ENCODE results near the gene SYNGAP1. TPM values are rescaled to one million over a fixed set of nuclear protein-coding genes. Genes with fewer than 3 reads are reported as not detected.
A peak's percentile ranks its signal among the peaks of the same experiment; 100 is the strongest.

The SYNGAP1 gene
- total and polyA plus RNA-seq, 2 of the 8 experiments (the other 6 are each of a cell fraction or from before 2014, with no cell fraction given), result 31.0 to 101 TPM

GRCh38 chr6:33420491-33421343 is 852 bp downstream of the SYNGAP1 start (continued):
- TF ChIP-seq SIN3A (conservative IDR thresholded peaks at IDR 0.05 in 1 of 2, IDR thresholded peaks at IDR 0.05 in 1 of 2; ENCODE audit: low read depth in 1 of 2, low read length in 2 of 2), result 0 out of 4 replicates have a peak, but pooled peaks of 1 of the 2 experiments have one; percentile 31
- 0 out of 2 replicates have a peak, but pooled peaks have one; percentile 41 for TF ChIP-seq SP1 (IDR thresholded peaks at IDR 0.05; ENCODE audit: low read depth, low read length)
